Measurements from ENCODE around the gene COL25A1.

COL25A1 gene

GRCh38 chr4:109174224-109174953 is 128.1 kb downstream of the COL25A1 start:
- TF ChIP-seq CTCF (IDR thresholded peaks at IDR 0.05; ENCODE audit: low read depth, low read length), result no peak
- no peak overlapping the region for H3K4me3 ChIP-seq (ENCODE audit: low read depth, low read length)

GRCh38 chr4:109172301-109172700 is 130.2 kb downstream of the COL25A1 start:
- no peak for TF ChIP-seq CTCF (IDR thresholded peaks at IDR 0.05; ENCODE audit: low read depth, low read length)

GRCh38 chr4:109171070-109171469 is 131.4 kb downstream of the COL25A1 start:
- TF ChIP-seq CTCF (IDR thresholded peaks at IDR 0.05; ENCODE audit: low read depth, low read length), result no peak
- no peak overlapping the region for H3K4me3 ChIP-seq (ENCODE audit: low read depth, low read length)

More at GRCh38 chr4:109172301-109172700, 130.2 kb downstream of the COL25A1 start:
- H3K4me3 ChIP-seq (ENCODE audit: low read depth, low read length), result no peak overlapping the region

GRCh38 chr4:109169170-109169569 is 133.3 kb downstream of the COL25A1 start:
- TF ChIP-seq CTCF (IDR thresholded peaks at IDR 0.05; ENCODE audit: low read depth, low read length), result no peak

GRCh38 chr4:109166586-109166985 is 135.9 kb downstream of the COL25A1 start:
- no peak for TF ChIP-seq CTCF (IDR thresholded peaks at IDR 0.05; ENCODE audit: low read depth, low read length)
- no peak overlapping the region for H3K4me3 ChIP-seq (ENCODE audit: low read depth, low read length)

More at GRCh38 chr4:109169170-109169569, 133.3 kb downstream of the COL25A1 start:
- no peak overlapping the region for H3K4me3 ChIP-seq (ENCODE audit: low read depth, low read length)

- no peak for TF ChIP-seq CTCF (IDR thresholded peaks at IDR 0.05; ENCODE audit: low read depth, low read length)
- no peak overlapping the region for H3K4me3 ChIP-seq (ENCODE audit: low read depth, low read length)
Measured at GRCh38 chr4:109166126-109166525, 136.3 kb downstream of the COL25A1 start.

GRCh38 chr4:109164011-109164410 is 138.4 kb downstream of the COL25A1 start:
- TF ChIP-seq CTCF (IDR thresholded peaks at IDR 0.05; ENCODE audit: low read depth, low read length), result no peak

More at GRCh38 chr4:109164011-109164410, 138.4 kb downstream of the COL25A1 start:
- no peak overlapping the region for H3K4me3 ChIP-seq (ENCODE audit: low read depth, low read length)
